WTC11 (cell line): ENCODE measurements around the gene HPGD.

Experiments
- CBFB ChIP-seq: sonication (generic); formaldehyde crosslinking; IDR thresholded peaks from 2 replicates; pipeline ENCODE4 v1.8.1; 2022; ENCODE audit warnings: mild to moderate bottlenecking, low read depth, missing genetic modification reagents
- CREB1 ChIP-seq: sonication (generic); formaldehyde crosslinking; IDR thresholded peaks from 2 replicates; pipeline ENCODE4 v1.8.0; 2023; ENCODE audit warnings: mild to moderate bottlenecking, missing genetic modification reagents
- JUN ChIP-seq: sonication (generic); formaldehyde crosslinking; IDR thresholded peaks from 2 replicates; pipeline ENCODE4 v1.8.0; 2023; ENCODE audit warnings: mild to moderate bottlenecking, missing genetic modification reagents
- KAT7 ChIP-seq: sonication (generic); formaldehyde crosslinking; IDR thresholded peaks from 2 replicates; pipeline ENCODE4 v1.8.1; 2023; ENCODE audit warnings: missing genetic modification reagents, mild to moderate bottlenecking, borderline replicate concordance
- SMAD3 ChIP-seq: sonication (generic); formaldehyde crosslinking; IDR thresholded peaks from 2 replicates; pipeline ENCODE4 v1.8.0; 2022; ENCODE audit warnings: missing genetic modification reagents, mild to moderate bottlenecking, borderline replicate concordance
- TF ChIP-seq, protein P1 (sequence below): sonication (generic); formaldehyde crosslinking; IDR thresholded peaks from 2 replicates; pipeline ENCODE4 v1.8.1; 2022; ENCODE audit warnings: mild to moderate bottlenecking, missing genetic modification reagents, moderate library complexity, borderline replicate concordance
- TF ChIP-seq, protein P2 (sequence below): sonication (generic); formaldehyde crosslinking; IDR thresholded peaks from 2 replicates; pipeline ENCODE4 v1.8.0; 2022; ENCODE audit warnings: mild to moderate bottlenecking, missing genetic modification reagents
- TF ChIP-seq, protein P3 (sequence below): sonication (generic); formaldehyde crosslinking; conservative IDR thresholded peaks from 2 replicates; pipeline ENCODE4 v1.8.1; 2022; ENCODE audit warnings: mild to moderate bottlenecking, missing genetic modification reagents
- TF ChIP-seq, protein P4 (sequence below): fragments of 200-600 bp; IDR thresholded peaks from 2 replicates; pipeline ENCODE4 v1.8.0; 2022; ENCODE audit warnings: antibody characterized with exemption
- TF ChIP-seq, protein P5 (sequence below): sonication (generic); formaldehyde crosslinking; IDR thresholded peaks from 2 replicates; pipeline ENCODE4 v1.8.1; 2023; ENCODE audit warnings: mild to moderate bottlenecking, missing genetic modification reagents, moderate library complexity
- TF ChIP-seq, protein P6 (sequence below): sonication (generic); formaldehyde crosslinking; IDR thresholded peaks from 2 replicates; pipeline ENCODE4 v1.8.1; 2023; ENCODE audit warnings: mild to moderate bottlenecking, missing genetic modification reagents
- TF ChIP-seq, protein P7 (sequence below): fragments of 250-450 bp; sonication (Bioruptor Pico); IDR thresholded peaks from 2 replicates; pipeline ENCODE4 v1.9.0; 2021; ENCODE audit warnings: moderate library complexity, mild to moderate bottlenecking, inconsistent platforms, borderline replicate concordance

DNA sequence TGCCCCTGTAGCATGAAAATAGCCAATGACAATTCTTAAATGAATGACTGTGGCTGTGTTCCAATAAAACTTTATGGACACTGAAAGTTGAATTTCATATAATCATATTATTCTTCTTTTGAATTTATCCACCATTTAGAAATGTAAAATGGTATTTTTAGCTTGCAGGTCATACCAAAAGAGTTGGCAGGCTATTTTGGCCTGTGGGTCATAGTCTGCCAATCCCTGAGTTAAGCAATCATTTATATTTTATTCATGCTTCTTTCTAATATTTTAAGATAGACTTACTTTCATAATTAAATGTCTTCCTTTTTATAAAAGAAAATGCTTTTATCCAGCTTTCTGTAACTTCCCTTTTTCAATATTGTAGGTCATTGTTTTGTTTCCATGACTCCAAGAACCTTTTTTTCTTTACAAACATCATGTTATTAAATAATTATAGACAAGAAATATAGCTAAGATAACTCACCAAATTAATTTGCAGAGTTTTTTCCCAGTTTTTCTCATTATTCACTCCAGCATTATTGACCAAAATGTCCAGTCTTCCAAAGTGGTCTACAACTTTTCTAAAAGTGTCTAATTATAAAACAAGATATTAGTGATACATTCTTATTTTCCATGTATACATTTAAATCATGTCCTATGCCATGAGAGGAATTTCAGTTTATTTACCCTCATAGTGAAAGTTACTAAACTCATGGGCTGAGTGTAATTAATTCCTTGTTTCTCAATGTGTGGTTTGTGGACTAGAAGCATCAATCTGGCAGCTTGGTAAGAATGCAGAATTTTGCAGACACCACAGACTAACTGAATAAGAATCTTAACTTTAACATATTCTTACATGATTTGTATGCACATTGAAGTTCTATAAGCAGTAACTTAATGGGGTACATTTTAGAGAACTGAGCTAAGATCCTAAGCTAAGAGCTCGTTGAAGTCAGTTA is 4.5 kb downstream of the HPGD start:
- TF ChIP-seq, protein P1, sequence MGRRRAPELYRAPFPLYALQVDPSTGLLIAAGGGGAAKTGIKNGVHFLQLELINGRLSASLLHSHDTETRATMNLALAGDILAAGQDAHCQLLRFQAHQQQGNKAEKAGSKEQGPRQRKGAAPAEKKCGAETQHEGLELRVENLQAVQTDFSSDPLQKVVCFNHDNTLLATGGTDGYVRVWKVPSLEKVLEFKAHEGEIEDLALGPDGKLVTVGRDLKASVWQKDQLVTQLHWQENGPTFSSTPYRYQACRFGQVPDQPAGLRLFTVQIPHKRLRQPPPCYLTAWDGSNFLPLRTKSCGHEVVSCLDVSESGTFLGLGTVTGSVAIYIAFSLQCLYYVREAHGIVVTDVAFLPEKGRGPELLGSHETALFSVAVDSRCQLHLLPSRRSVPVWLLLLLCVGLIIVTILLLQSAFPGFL (CRISPR knock-in tag), result no peak
- TF ChIP-seq, protein P2, sequence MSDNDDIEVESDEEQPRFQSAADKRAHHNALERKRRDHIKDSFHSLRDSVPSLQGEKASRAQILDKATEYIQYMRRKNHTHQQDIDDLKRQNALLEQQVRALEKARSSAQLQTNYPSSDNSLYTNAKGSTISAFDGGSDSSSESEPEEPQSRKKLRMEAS (CRISPR knock-in tag), result no peak
- TF ChIP-seq, protein P3, sequence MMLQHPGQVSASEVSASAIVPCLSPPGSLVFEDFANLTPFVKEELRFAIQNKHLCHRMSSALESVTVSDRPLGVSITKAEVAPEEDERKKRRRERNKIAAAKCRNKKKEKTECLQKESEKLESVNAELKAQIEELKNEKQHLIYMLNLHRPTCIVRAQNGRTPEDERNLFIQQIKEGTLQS (CRISPR knock-in tag), result no peak
- TF ChIP-seq, protein P4, sequence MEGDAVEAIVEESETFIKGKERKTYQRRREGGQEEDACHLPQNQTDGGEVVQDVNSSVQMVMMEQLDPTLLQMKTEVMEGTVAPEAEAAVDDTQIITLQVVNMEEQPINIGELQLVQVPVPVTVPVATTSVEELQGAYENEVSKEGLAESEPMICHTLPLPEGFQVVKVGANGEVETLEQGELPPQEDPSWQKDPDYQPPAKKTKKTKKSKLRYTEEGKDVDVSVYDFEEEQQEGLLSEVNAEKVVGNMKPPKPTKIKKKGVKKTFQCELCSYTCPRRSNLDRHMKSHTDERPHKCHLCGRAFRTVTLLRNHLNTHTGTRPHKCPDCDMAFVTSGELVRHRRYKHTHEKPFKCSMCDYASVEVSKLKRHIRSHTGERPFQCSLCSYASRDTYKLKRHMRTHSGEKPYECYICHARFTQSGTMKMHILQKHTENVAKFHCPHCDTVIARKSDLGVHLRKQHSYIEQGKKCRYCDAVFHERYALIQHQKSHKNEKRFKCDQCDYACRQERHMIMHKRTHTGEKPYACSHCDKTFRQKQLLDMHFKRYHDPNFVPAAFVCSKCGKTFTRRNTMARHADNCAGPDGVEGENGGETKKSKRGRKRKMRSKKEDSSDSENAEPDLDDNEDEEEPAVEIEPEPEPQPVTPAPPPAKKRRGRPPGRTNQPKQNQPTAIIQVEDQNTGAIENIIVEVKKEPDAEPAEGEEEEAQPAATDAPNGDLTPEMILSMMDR, result no peak
- TF ChIP-seq KAT7 (CRISPR knock-in tag), result no peak
- TF ChIP-seq, protein P5, sequence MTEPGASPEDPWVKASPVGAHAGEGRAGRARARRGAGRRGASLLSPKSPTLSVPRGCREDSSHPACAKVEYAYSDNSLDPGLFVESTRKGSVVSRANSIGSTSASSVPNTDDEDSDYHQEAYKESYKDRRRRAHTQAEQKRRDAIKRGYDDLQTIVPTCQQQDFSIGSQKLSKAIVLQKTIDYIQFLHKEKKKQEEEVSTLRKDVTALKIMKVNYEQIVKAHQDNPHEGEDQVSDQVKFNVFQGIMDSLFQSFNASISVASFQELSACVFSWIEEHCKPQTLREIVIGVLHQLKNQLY (CRISPR knock-in tag), result no peak
- TF ChIP-seq CREB1 (CRISPR knock-in tag), result no peak
- no peak for TF ChIP-seq SMAD3
- no peak for TF ChIP-seq CBFB (CRISPR knock-in tag)
- no peak for TF ChIP-seq JUN
- TF ChIP-seq, protein P6, sequence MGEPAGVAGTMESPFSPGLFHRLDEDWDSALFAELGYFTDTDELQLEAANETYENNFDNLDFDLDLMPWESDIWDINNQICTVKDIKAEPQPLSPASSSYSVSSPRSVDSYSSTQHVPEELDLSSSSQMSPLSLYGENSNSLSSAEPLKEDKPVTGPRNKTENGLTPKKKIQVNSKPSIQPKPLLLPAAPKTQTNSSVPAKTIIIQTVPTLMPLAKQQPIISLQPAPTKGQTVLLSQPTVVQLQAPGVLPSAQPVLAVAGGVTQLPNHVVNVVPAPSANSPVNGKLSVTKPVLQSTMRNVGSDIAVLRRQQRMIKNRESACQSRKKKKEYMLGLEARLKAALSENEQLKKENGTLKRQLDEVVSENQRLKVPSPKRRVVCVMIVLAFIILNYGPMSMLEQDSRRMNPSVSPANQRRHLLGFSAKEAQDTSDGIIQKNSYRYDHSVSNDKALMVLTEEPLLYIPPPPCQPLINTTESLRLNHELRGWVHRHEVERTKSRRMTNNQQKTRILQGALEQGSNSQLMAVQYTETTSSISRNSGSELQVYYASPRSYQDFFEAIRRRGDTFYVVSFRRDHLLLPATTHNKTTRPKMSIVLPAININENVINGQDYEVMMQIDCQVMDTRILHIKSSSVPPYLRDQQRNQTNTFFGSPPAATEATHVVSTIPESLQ (CRISPR knock-in tag), result no peak
- TF ChIP-seq, protein P7, sequence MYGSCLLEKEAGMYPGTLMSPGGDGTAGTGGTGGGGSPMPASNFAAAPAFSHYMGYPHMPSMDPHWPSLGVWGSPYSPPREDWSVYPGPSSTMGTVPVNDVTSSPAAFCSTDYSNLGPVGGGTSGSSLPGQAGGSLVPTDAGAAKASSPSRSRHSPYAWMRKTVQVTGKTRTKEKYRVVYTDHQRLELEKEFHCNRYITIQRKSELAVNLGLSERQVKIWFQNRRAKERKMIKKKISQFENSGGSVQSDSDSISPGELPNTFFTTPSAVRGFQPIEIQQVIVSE (CRISPR knock-in tag), result no peak
